GOT3 (cell line): ENCODE results near the gene TNFAIP2.

Source experiments
- DNase-seq: peaks from one replicate; lab custom pipeline; 2025; ENCODE audit warnings: mixed read lengths; lab: John Stamatoyannopoulos, UW

The TNFAIP2 gene

DNA sequence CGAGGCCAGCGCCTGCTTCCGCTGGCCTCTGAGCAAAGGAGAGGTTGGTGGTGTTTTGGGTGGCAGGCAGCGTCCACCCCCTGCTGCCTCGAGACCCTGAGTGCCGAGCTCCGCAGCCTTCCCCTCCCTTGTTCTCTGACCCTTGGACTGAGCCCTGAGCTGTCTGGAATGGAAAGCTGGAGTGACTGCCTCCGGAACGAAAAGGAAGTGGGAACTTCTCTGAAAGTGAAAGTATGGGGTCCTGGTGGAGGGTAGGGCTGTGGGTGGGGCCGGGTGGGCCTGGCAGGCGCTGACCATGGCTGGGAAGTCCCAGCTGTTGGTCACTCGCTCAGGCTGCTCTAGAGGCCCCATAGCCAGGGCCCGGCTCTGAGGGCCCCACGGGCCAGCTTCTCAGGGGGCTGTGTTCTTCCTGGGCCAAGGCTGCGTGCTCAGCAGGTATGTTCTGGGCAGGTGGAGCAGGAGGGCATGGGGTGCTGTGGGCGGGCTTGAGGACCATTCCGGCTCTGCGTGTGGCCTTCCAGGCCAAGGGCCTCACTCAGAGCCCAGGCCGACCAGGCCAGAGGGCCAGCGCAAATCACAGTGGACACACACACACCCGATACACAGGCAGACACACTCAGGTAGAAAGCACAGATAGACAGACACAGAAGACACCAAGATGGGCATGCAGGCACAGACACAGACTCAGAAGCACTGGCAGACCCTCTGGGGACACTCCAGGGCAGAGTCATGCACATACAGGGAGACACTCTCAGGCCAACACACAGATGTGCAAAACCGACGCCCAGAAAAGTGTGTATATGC lies 28.7 kb upstream of the TNFAIP2 start, which contains the start of gene EXOC3L4:
Gene EXOC3L4, plus strand, starts transcription at position 320 of the 804 bp plus-strand sequence. CDS start 5,495 bp downstream, outside the sequence.
- no peak for DNase-seq

DNA sequence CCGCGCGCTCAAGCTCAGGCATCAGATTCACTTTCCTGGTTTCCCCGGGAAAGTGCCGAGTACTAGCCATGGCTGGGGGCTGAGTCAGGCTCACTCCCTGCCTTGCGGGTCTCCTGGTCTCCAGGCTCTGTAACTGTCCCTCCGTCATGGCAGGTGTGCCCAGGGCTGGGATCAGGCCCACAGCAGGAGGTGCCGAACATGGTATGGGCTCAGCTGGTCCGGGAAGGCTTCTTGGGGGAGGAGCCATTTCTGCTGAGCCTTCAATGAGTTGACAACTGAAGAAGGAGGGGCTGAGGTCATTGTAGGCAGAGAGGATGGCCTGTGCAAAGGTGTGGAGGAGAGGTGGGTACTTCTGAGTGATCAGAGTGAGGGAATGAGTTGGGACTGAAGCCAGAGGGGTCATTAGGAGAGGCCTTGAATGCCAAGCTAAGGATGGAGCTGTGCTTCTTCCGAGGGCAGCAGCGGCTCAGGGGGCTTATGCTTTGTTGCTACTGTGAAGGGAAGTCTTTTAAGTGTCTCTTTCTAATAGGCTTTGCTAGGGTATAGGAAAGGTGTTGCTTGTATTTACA lies 28.0 kb upstream of the TNFAIP2 start:
- no peak for DNase-seq

DNA sequence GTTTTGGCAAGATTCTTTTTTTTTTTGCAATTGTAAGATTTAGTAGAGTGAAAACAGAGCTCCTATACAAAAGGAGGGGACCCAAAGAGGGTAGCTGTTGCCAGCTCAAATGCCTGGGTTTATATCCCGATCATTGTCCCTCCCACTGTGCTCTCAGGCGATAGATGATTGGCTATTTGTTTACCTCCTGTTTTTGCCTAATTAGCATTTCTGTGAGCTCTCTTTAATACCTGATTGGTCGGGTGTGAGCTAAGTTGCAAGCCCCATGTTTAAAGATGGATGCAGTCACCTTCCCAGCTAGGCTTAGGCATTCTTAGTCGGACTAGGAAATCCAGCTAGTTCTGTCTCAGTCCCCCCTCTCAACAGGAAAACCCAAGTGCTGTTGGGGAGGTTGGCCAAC lies 26.9 kb upstream of the TNFAIP2 start:
- no peak for DNase-seq

GRCh38 chr14:103097244-103097993 lies 25.8 kb upstream of the TNFAIP2 start:
- no peak for DNase-seq

DNA sequence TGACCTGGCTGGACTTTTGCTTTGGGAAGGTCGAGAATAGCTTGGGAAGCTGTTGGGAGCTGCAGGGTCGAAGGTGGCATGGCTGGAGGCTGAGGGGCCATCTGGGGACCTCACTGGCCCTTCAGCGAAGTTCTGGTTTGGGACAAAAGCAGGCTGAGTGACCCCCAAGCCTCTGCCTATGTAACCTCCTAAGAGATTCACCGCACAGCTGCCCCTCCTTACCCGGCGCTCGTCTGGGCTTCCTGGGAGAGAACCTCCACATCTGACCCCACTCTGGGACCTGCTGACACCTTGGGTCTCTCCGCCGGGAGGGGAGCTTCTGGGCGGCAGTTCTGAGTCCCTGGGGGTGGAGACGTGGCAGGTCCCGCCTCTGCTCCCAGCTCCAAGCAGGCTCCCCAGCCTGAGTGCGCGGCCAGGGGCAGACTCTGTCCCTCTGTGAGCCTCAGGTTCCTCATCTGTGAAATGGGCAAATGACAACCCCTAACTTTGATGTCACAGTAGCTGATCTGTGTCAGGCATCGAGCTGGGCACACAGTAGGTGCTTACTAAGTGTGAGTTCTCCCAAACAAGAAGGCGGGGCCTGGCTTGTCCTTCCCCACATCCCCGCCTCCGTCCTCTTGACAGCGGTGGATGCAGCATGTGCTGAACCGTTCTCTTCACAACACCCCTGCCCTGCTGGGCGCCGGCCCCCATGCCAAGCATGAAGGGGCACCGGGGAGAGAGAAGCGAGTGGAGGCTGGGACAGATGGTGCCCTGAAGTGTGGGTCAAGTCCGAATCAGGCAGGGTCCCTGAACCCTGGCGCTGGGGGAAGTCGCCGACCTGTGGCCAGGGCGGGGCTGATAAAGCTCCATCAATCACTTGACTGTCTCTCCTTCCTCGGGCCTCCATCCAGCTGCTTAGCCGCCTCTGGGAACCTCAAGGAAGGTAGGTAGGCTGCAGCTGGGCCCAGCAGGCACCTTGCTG lies 25.0 kb upstream of the TNFAIP2 start:
- no peak for DNase-seq

GRCh38 chr14:103099081-103099732 lies 24.1 kb upstream of the TNFAIP2 start:
- no peak for DNase-seq

GRCh38 chr14:103099733-103100280 lies 23.5 kb upstream of the TNFAIP2 start:
- DNase-seq: no peak

GRCh38 chr14:103100281-103101121 lies 22.8 kb upstream of the TNFAIP2 start:
- DNase-seq: no peak

DNA sequence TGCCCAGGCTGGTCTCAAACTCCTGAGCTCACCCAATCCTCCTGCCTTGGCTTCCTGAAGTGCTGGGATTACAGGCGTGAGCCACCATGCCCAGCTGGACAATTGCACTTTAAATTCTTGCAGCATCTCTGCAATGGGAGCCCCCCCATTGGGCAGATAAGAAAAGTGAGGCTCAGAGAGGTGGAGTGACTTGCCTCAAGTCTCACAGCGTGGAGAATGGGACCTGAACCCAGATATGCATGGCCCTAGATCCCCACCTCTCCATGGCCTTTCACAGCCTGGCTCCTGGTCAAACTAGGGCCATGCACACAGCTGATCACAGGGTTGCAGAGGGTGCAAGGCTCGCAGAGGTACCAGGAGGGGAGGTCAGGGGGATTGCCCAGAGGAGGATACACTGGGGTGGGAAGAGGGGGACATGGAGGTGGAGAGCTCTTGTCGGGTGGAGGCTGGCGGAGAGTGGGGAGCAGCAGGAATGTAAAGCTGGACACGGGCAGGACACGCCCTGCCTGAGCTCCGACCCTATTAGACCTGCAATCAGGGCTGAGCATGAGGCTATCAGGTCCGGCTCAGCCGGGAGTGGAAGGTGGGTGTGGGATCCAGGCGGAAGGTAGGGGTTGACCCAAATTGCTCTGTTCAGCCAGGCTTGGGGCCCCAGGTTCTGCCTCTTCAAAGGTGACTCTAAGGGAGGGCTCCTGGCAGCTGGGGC lies 21.9 kb upstream of the TNFAIP2 start:
- DNase-seq: no peak

DNA sequence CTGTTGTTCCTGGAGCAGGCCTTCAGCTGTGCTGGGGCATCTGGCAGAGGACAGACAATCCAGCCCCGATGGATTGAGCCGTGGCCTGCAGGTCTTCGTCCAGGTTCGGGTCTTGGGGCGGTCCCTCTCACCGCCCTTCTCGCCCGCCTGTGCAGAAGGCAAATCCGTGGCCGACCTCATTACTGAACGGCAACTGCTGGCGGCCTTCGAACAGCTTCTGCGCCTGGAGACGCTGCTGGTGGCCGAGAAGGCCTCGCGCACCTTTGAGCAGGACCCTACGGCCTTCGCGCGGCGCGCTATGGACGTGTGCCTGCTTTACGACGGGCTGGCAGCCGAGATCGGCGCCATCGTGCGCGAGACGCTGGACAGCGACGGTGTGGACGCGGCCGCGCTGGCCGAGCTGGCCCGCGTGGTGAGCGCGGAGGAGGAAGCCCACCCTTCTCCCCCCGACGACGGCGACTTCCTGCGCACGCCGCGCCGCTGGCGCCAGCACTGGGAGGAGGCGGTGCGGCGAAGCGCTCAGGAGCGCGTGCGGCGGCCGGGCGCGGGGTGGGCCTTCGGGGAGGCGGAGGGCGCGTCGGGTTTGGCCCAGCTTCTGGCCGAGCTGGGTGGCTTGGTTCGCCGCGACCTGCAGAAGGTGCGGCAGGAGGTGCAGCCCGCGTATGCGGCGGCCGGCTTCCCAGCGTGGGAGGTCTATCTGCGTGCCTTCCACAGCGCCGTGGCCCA lies 21.1 kb upstream of the TNFAIP2 start:
- DNase-seq: no peak

GRCh38 chr14:103102689-103103260 lies 20.5 kb upstream of the TNFAIP2 start:
- DNase-seq: no peak

DNA sequence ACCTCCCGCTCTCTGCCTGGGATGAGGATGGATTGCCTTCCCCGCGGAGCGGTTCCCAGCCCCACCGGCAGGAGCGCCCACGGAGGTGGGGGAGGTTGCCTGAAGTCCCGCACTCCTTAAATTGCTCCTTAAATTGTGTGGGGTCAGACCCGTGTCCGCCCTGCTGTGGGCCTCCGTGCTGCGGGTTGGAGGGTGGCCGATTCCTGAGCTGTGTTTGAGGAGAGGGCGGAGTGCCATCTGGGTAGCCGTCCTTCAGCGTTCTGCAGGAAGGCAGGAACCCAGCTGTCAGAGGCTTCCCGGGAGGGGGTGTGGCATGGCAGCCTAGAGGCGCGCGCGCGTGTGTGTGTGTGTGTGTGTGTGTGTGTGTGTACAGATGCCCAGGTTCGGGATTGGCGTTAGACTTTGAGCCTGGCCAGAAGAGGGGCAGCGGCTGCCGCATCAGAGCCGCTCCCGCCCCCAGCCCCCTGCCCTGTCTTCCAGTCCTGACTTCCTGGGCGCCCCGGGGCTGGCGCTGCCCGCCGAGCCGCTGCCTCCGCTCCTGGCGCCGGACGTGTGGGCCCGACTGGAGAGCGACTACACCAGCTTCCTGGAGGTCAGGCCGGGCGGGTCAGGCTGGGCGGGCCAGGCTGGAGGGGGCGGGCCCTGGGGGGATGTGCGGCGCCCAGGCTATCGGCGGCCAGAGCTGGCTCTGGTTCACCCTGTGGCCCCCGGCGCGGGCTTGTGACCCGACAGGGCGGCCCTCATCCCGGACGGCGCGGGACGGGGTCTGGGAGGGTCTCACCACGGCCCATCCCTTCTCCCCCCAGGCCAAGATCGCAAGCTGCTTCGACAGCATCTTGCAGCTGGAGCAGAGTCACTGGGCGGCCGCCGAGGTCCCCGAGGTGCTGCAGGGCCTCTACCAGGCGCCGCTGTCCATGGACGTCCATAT lies 19.5 kb upstream of the TNFAIP2 start:
- no peak for DNase-seq

DNA sequence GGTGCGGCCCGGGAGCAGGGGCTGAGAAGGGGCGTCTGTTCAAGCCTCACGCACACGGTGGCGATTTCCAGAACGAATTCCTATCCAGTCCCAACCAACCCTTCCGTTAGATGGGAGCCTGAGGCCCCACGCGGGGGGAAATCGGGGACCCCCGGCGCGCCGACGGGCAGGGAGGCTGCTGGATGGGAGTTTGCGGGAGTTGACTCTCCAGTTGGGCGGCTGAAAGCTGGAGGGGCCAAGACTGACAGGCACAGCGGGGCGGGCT lies 18.9 kb upstream of the TNFAIP2 start:
- no peak for DNase-seq

DNA sequence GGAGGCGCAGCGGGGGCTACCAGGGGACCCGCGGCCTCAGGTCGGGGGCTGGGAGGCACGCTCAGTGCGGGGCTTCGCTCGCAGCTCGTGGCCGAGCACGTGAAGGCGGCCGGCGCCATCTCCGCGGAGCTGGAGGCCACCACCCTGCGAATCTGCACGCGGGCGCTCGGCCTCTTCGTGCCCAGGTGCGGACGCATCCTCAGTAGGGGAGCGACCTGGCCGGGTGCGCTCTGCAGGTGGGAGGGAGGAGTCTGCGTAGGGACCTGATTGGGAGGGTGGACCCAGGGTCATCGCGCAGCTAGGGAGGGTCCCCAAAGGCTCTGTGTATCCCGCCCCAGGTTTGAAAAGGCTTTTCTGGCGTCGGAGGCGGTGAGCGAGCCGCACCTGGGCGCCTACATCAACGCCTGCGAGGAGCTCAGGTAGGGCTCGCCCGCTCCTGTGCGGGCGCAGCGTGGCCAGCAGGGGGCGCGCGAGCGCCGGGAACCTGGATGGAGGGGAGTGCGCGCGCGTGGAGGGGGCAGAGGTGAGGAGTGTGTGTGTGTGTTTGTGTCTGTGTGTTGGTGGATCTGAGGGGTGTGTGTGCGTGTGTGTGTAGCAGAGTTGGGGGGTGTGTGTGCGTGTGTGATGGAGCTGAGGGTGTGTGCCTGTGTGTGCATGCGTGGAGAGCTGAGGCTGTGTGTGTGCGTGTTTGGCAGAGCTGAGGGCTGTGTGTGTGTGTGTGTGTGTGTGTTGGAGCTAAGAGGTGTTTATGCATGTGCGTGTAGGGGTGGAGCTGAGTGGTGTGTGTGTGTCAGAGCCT lies 18.4 kb upstream of the TNFAIP2 start:
- no peak for DNase-seq

DNA sequence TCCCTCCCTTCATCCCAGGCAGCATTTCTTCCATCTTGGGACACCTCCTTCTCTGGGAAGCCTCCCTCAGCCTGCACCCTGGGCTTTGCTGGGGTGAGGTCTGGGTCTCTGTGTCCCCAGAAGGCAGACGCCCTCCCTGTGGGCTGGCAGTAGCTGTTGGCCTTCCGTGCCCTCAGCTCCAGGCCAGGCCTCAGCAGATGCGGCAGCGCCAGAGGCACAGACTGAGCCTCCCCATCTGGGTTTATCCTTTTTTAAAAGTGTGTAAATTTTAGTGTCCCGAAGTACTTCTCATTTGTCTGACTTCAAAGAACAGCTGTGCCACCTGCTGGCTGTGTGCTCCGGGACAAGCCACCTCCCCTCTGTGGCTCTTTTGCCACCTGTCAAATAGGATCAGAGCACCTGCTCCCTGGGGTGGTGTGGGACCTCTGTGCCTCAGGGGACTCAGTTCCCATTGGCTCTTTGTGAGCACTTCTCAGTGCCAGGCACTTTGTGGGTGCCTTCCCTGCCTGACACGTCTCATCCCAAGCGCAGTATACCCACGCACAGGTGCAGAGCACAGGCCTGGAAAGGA lies 17.6 kb upstream of the TNFAIP2 start:
- no peak for DNase-seq

DNA sequence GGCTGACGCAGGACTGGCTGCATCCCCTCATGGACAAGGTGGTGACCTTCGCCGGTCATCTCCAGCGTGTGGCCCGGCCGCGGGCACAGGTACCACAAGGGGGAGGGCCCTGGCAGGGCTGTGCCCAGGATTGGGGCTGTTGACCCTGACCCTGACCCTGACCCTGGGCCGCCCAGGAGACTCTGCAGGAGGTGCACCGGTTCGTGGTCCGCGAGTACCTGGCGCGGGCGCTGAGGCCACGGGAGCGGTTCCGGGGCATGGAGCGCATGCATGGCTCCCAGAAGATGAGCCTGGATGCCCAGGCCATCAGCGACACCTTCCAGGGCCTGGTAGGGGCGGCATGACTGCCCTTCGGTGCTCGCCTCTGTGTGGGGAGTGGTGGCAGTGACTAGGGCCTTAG lies 15.8 kb upstream of the TNFAIP2 start:
- DNase-seq: no peak
